H9 (cell line): ENCODE measurements around the gene SLC23A2. TPM values are rescaled to one million over a fixed set of nuclear protein-coding genes. Genes with fewer than 3 reads are reported as not detected.
"Not testable (repeated sequence)": the region's sequence is repeated elsewhere in the genome, so short reads cannot be mapped to it uniquely, and the experiment has no call there.

Source experiments
- DNase-seq: peaks from one replicate; pipeline ENCODE4 v3.0.0-alpha.2; 2017
- H2AFZ ChIP-seq: one replicate; pipeline ENCODE4 v1.6.1; 2013; ENCODE audit warnings: mild to moderate bottlenecking, low read length, control low read depth, moderate library complexity
- H2AK5ac ChIP-seq: 2 replicates; pipeline ENCODE4 v1.6.1; 2013; ENCODE audit warnings: low read length, control low read depth, mixed read lengths; ENCODE audit not compliant: insufficient read length
- H2BK120ac ChIP-seq: one replicate; pipeline ENCODE4 v1.6.1; 2013; ENCODE audit warnings: low read depth, mild to moderate bottlenecking, low read length, control low read depth, inconsistent platforms; ENCODE audit not compliant: poor library complexity, severe bottlenecking
- H2BK12ac ChIP-seq: 2 replicates; pipeline ENCODE4 v1.6.1; 2013; ENCODE audit warnings: low read length, control low read depth, mixed read lengths, low read depth; ENCODE audit not compliant: insufficient read length
- H2BK15ac ChIP-seq: 2 replicates; pipeline ENCODE4 v1.6.1; 2013; ENCODE audit warnings: low read depth, low read length, control low read depth
- H2BK20ac ChIP-seq: one replicate; pipeline ENCODE4 v1.6.1; 2013; ENCODE audit warnings: low read depth, mild to moderate bottlenecking, low read length, control low read depth, inconsistent platforms; ENCODE audit not compliant: poor library complexity, severe bottlenecking
- H2BK5ac ChIP-seq: 2 replicates; pipeline ENCODE4 v1.6.1; 2013; ENCODE audit warnings: low read length, control low read depth, mixed read lengths; ENCODE audit not compliant: insufficient read length
- H3K14ac ChIP-seq: 2 replicates; pipeline ENCODE4 v1.6.1; 2013; ENCODE audit warnings: low read length, control low read depth; ENCODE audit not compliant: insufficient read depth
- H3K18ac ChIP-seq: 2 replicates; pipeline ENCODE4 v1.6.1; 2013; ENCODE audit warnings: low read depth, mild to moderate bottlenecking, mixed read lengths, low read length, control low read depth; ENCODE audit not compliant: insufficient read length
- H3K23ac ChIP-seq: 2 replicates; pipeline ENCODE4 v1.6.1; 2013; ENCODE audit warnings: low read length, control low read depth, mixed read lengths, low read depth; ENCODE audit not compliant: insufficient read length
- H3K23me2 ChIP-seq: 2 replicates; pipeline ENCODE4 v1.6.1; 2013; ENCODE audit warnings: low read depth, mild to moderate bottlenecking, mixed read lengths, low read length, control low read depth; ENCODE audit not compliant: insufficient read length, poor library complexity, severe bottlenecking
- H3K27ac ChIP-seq: 2 replicates; pipeline ENCODE4 v1.5.1; 2013; ENCODE audit warnings: low read length, control low read depth, mixed read lengths, low read depth; ENCODE audit not compliant: insufficient read length
- H3K27me3 ChIP-seq: 2 replicates; pipeline ENCODE4 v1.6.1; 2013; ENCODE audit warnings: low read length, control low read depth, inconsistent platforms; ENCODE audit not compliant: insufficient read depth
- H3K4ac ChIP-seq: 2 replicates; pipeline ENCODE4 v1.6.1; 2013; ENCODE audit warnings: low read depth, mild to moderate bottlenecking, control low read depth, inconsistent platforms, low read length, moderate library complexity
- H3K4me1 ChIP-seq: 2 replicates; pipeline ENCODE4 v1.6.1; 2013; ENCODE audit warnings: low read length, control low read depth, inconsistent platforms; ENCODE audit not compliant: insufficient read depth
- H3K4me2 ChIP-seq: 2 replicates; pipeline ENCODE4 v1.6.1; 2013; ENCODE audit warnings: low read length, control low read depth, mixed read lengths; ENCODE audit not compliant: insufficient read length, insufficient read depth
- H3K56ac ChIP-seq: 2 replicates; pipeline ENCODE4 v1.6.1; 2013; ENCODE audit warnings: low read depth, mild to moderate bottlenecking, mixed read lengths, low read length, control low read depth; ENCODE audit not compliant: insufficient read length
- H3K79me1 ChIP-seq: 2 replicates; pipeline ENCODE4 v1.6.1; 2013; ENCODE audit warnings: low read depth, mild to moderate bottlenecking, moderate library complexity, low read length, control low read depth, inconsistent platforms; ENCODE audit not compliant: insufficient read depth, poor library complexity, severe bottlenecking
- H3K79me2 ChIP-seq: 2 replicates; pipeline ENCODE4 v1.6.1; 2013; ENCODE audit warnings: low read length, control low read depth, inconsistent platforms; ENCODE audit not compliant: insufficient read depth
- H3K9ac ChIP-seq: 2 replicates; pipeline ENCODE4 v1.6.1; 2013; ENCODE audit warnings: low read length, control low read depth, mixed read lengths; ENCODE audit not compliant: insufficient read length; ENCODE audit errors: extremely low read depth
- H3K9me3 ChIP-seq: one replicate; pipeline ENCODE4 v1.6.1; 2013; ENCODE audit warnings: low read depth, low read length, inconsistent platforms; ENCODE audit not compliant: control insufficient read depth
- H3T11ph ChIP-seq: one replicate; pipeline ENCODE4 v1.6.1; 2013; ENCODE audit warnings: mild to moderate bottlenecking, low read length, control low read depth, inconsistent platforms
- H4K20me1 ChIP-seq: one replicate; pipeline ENCODE4 v1.6.1; 2013; ENCODE audit not compliant: control insufficient read depth, insufficient read length, insufficient read depth
- H4K5ac ChIP-seq: 2 replicates; pipeline ENCODE4 v1.6.1; 2013; ENCODE audit warnings: low read depth, mild to moderate bottlenecking, mixed read lengths, low read length, control low read depth; ENCODE audit not compliant: insufficient read length
- H4K8ac ChIP-seq: replicated peaks from 2 replicates; pipeline ENCODE4 v1.6.1; 2013; ENCODE audit warnings: low read length, control low read depth, mixed read lengths, low read depth; ENCODE audit not compliant: insufficient read length
- H4K91ac ChIP-seq: 2 replicates; pipeline ENCODE4 v1.6.1; 2013; ENCODE audit warnings: low read depth, mild to moderate bottlenecking, moderate library complexity, mixed read lengths, low read length, control low read depth; ENCODE audit not compliant: insufficient read length
- H3K27ac Mint-ChIP-seq, 3 experiments: 2 replicates in 2 of 3; 3 replicates in 1 of 3; pipeline ENCODE4 v1.8.0; 2020 to 2021; ENCODE audit warnings: mixed read lengths in 3 of 3, mild to moderate bottlenecking in 1 of 3, moderate library complexity in 1 of 3
- H3K27me3 Mint-ChIP-seq: 2 replicates; pipeline ENCODE4 v1.8.0; 2021; ENCODE audit warnings: low read depth, mild to moderate bottlenecking, moderate library complexity, mixed read lengths
- H3K36me3 Mint-ChIP-seq, 3 experiments: 2 replicates in 2 of 3; 3 replicates in 1 of 3; pipeline ENCODE4 v1.8.0; 2020 to 2021; ENCODE audit warnings: low read depth in 3 of 3, mixed read lengths in 3 of 3; ENCODE audit not compliant: insufficient read depth in 1 of 3
- H3K4me1 Mint-ChIP-seq, 2 experiments: 2 replicates each; pipeline ENCODE4 v1.8.0; 2020; ENCODE audit warnings: mixed read lengths in 2 of 2
- H3K4me3 Mint-ChIP-seq, 2 experiments: 2 replicates in 1 of 2; 3 replicates in 1 of 2; pipeline ENCODE4 v1.8.0; 2020 to 2021; ENCODE audit warnings: mild to moderate bottlenecking in 2 of 2, mixed read lengths in 2 of 2, moderate library complexity in 1 of 2
- H3K9me3 Mint-ChIP-seq, 2 experiments: 2 replicates in 1 of 2; 3 replicates in 1 of 2; pipeline ENCODE4 v1.8.0; 2020; ENCODE audit warnings: mild to moderate bottlenecking in 2 of 2, mixed read lengths in 2 of 2, moderate library complexity in 1 of 2
- WGBS: extraction: QIAGEN DNeasy Blood & Tissue Kit; methylation state at CpG from one replicate; pipeline ENCODE4 v1.1.7; 2013; ENCODE audit warnings: missing lambda C conversion rate, low lambda C conversion rate, mixed read lengths; ENCODE audit not compliant: insufficient read length; ENCODE audit errors: extremely low coverage; 5-methylcytosine and 5-hydroxymethylcytosine counted together
- total RNA-seq: library from RNA; stranded (reverse); gene quantifications from 2 replicates; pipeline ENCODE4 v1.2.1, GENCODE V29; 2021
- TF ChIP-seq, protein P1 (sequence below): fragments of 200-600 bp; sonication (generic); conservative IDR thresholded peaks from 3 replicates; pipeline ENCODE4 v1.8.0; 2021; ENCODE audit warnings: antibody characterized with exemption, mild to moderate bottlenecking

The SLC23A2 gene
- total RNA-seq, 1 experiment from 2014 or later = 16.5 TPM

DNA sequence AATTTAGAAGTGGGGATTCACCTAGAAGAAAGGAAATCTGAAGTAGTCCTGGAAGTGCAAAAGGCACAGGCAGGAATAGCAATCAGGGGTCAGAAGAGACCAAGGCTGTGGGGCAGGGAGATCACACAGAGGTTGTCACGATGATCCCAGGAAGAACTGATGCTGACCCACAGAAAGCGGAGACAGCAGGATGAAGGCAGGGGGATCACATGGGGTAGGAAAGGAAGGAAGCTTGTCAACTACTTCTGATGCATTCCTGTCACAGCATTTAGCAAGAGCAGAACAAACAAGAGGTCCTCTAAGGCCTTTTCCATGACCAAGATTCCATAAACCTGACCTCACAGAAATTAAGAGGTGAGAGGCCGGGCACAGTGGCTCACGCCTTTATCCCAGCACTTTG is 79.1 kb downstream of the SLC23A2 start:
- H3K27ac ChIP-seq = no peak overlapping the region
- no peak overlapping the region for H3K4ac ChIP-seq
- H4K8ac ChIP-seq = no peak overlapping the region
- H3K23me2 ChIP-seq = no peaks in the 10 kb centered on the region
- H3K36me3 Mint-ChIP-seq = no peaks in the 10 kb centered on the region; a peak in 2 of 7 replicates
- no peak overlapping the region for H3K56ac ChIP-seq
- no peak overlapping the region for H4K5ac ChIP-seq
- H3K27ac Mint-ChIP-seq = peak overlapping the region in 1 of 3 experiments; percentile 80; a peak in 2 of 7 replicates
- no peak overlapping the region for H2BK5ac ChIP-seq
- H3K4me2 ChIP-seq = no peak overlapping the region
- H3K27me3 ChIP-seq = no peaks in the 10 kb centered on the region
- no peaks in the 10 kb centered on the region for H3K27me3 Mint-ChIP-seq
- H2BK15ac ChIP-seq = no peak overlapping the region
- no peaks in the 10 kb centered on the region for H3K9me3 ChIP-seq
- no peak overlapping the region for H4K91ac ChIP-seq
- no peak overlapping the region for H2AFZ ChIP-seq
- no peaks in the 10 kb centered on the region for H4K20me1 ChIP-seq
- DNase-seq = no peak
- H3T11ph ChIP-seq = no peak overlapping the region
- H3K9ac ChIP-seq = no peak overlapping the region
- WGBS = no CpG with 5 or more reads among the region's 4 CpGs
- H3K79me2 ChIP-seq = no peaks in the 10 kb centered on the region
- H3K9me3 Mint-ChIP-seq = no peaks in the 10 kb centered on the region
- no peak overlapping the region for H2BK120ac ChIP-seq
- peaks cover 22 to 23% of the 10 kb centered on the region in 2 experiments for H3K4me1 Mint-ChIP-seq
- TF ChIP-seq, protein P1, sequence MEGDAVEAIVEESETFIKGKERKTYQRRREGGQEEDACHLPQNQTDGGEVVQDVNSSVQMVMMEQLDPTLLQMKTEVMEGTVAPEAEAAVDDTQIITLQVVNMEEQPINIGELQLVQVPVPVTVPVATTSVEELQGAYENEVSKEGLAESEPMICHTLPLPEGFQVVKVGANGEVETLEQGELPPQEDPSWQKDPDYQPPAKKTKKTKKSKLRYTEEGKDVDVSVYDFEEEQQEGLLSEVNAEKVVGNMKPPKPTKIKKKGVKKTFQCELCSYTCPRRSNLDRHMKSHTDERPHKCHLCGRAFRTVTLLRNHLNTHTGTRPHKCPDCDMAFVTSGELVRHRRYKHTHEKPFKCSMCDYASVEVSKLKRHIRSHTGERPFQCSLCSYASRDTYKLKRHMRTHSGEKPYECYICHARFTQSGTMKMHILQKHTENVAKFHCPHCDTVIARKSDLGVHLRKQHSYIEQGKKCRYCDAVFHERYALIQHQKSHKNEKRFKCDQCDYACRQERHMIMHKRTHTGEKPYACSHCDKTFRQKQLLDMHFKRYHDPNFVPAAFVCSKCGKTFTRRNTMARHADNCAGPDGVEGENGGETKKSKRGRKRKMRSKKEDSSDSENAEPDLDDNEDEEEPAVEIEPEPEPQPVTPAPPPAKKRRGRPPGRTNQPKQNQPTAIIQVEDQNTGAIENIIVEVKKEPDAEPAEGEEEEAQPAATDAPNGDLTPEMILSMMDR = no peak
- H3K18ac ChIP-seq = no peak overlapping the region
- no peak overlapping the region for H3K23ac ChIP-seq
- peaks cover 3% of the 10 kb centered on the region; the same call in 1 of the 2 replicates for H3K4me1 ChIP-seq
- H3K14ac ChIP-seq = no peak overlapping the region
- no peak overlapping the region for H2BK12ac ChIP-seq
- H2AK5ac ChIP-seq = no peak overlapping the region
- H2BK20ac ChIP-seq = no peak overlapping the region
- H3K4me3 Mint-ChIP-seq = no peak overlapping the region
- H3K79me1 ChIP-seq = no peaks in the 10 kb centered on the region

DNA sequence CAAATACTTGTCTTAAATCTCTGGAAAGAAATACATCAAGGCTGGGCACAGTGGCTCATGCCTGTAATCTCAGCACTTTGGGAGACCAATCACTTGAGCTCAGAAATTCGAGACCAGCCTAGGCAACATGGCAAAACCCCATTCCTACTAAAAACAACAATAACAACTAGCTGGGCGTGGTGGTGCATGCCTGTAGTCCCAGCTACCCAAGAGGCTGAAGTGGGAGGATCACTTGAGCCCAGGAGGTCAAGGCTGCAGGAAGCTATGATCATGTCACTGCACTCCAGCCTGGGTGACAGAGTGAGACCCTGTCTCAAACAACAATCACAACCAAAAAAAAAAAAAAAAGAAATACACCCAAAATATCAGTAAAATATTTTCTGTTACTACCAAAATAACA is 80.0 kb downstream of the SLC23A2 start:
- H4K91ac ChIP-seq, H3K4me2 ChIP-seq: not testable (repeated sequence)

More for the DNA sequence above, 80.0 kb downstream of the SLC23A2 start:
- H3T11ph ChIP-seq, H3K14ac ChIP-seq, H3K23me2 ChIP-seq, H2AFZ ChIP-seq, H3K4me3 Mint-ChIP-seq, H4K8ac ChIP-seq, H3K27me3 Mint-ChIP-seq, H3K79me2 ChIP-seq, H3K23ac ChIP-seq, H3K18ac ChIP-seq, H3K27ac Mint-ChIP-seq, H2BK20ac ChIP-seq, H3K9me3 ChIP-seq, H3K56ac ChIP-seq, H3K36me3 Mint-ChIP-seq, H3K27ac ChIP-seq, H2BK120ac ChIP-seq, H2BK12ac ChIP-seq, H3K27me3 ChIP-seq, H3K4me1 ChIP-seq, H3K9me3 Mint-ChIP-seq, H3K4ac ChIP-seq, H2AK5ac ChIP-seq, H4K20me1 ChIP-seq, H4K5ac ChIP-seq, DNase-seq, H2BK15ac ChIP-seq, H3K79me1 ChIP-seq, H3K9ac ChIP-seq, H2BK5ac ChIP-seq: not testable (repeated sequence)
- peaks cover 25 to 30% of the 10 kb centered on the region in 2 experiments for H3K4me1 Mint-ChIP-seq
- WGBS = no CpG with 5 or more reads among the region's 2 CpGs
